ENCODE results near the gene SYK. TPM values are rescaled to one million over a fixed set of nuclear protein-coding genes. Genes with fewer than 3 reads are reported as not detected.
A peak's percentile ranks its signal among the peaks of the same experiment; 100 is the strongest.

SYK gene
- total and polyA plus RNA-seq, 2 donors (not counting 1 experiment from before 2014, with no cell fraction given) = 60.3 to 242 TPM

- peaks cover 5 to 13% of the 10 kb centered on the region in 2 experiments for H3K36me3 ChIP-seq (replicated peaks in 1 of 2; ENCODE audit: control extremely low read depth in 1 of 2, control insufficient read depth in 1 of 2, extremely low read depth in 1 of 2, insufficient read depth in 2 of 2, low read length in 1 of 2)
- 71% methylated on average over 5 of the region's 11 CpGs for WGBS (ENCODE audit: insufficient coverage)
- Mint-ChIP-seq H3K27me3 (no peaks in the 10 kb centered on the region), H3K27ac (no peak overlapping the region), H3K4me3 (no peak overlapping the region), H3K4me1 (peaks cover 22% of the 10 kb centered on the region), H3K9me3 (ENCODE audit: insufficient read depth) (no peaks in the 10 kb centered on the region)
- H3K4me2 ChIP-seq (replicated peaks; ENCODE audit: low read depth, low read length, poor library complexity, severe bottlenecking) = no peak overlapping the region
- ATAC-seq (ENCODE audit: low read depth) (no peak), DNase-seq (no peak)
- H3K79me2 ChIP-seq (ENCODE audit: control insufficient read depth, insufficient read depth, low read length) = no peaks in the 10 kb centered on the region
- no peak overlapping the region for H2AFZ ChIP-seq (ENCODE audit: insufficient read depth, low read depth, low read length, poor library complexity, severe bottlenecking)
- intact Hi-C loops (cut with micrococcal nuclease) = no loop called here
- H3K27me3 ChIP-seq (replicated peaks in 1 of 4; ENCODE audit: control extremely low read depth in 1 of 4, control insufficient read depth in 3 of 4, insufficient read depth in 4 of 4, low read length in 3 of 4) = no peaks in the 10 kb centered on the region
- peaks cover 0 to 1% of the 10 kb centered on the region in 2 donors for H3K4me1 ChIP-seq (ENCODE audit: control insufficient read depth in 2 of 2, insufficient read depth in 2 of 2, low read length in 2 of 2)
- no peak for TF ChIP-seq CTCF (IDR thresholded peaks at IDR 0.05)
- TF ChIP-seq EZH2 (IDR thresholded peaks at IDR 0.05; ENCODE audit: borderline replicate concordance, insufficient read depth, low read depth, low read length, poor library complexity, severe bottlenecking) = no peak
- CTCF ChIA-PET = interaction anchor here (1.0 kb wide), 1 partner anchor 11 kb away, joined by 3 read pairs; no protein-coding TSS in a partner anchor
- POLR2A ChIA-PET = no interaction called here
- no peak overlapping the region for H3K4me3 ChIP-seq (ENCODE audit: control extremely low read depth in 1 of 5, extremely low read depth in 1 of 5, insufficient read depth in 1 of 5, low read depth in 2 of 5, low read length in 4 of 5)
- H3K27ac ChIP-seq (ENCODE audit: low read length in 2 of 2) = no peak overlapping the region
- H3K9me3 ChIP-seq (ENCODE audit: control extremely low read depth in 1 of 3, control insufficient read depth in 2 of 3, insufficient read depth in 1 of 3, low read length in 2 of 3) = peaks cover 0 to 4% (median 0%) of the 10 kb centered on the region in 3 donors
- H3K9ac ChIP-seq (ENCODE audit: low read length) = no peak overlapping the region
- no peaks in the 10 kb centered on the region for H4K20me1 ChIP-seq (ENCODE audit: control insufficient read depth, insufficient read depth, low read length, poor library complexity, severe bottlenecking)
Measured at GRCh38 chr9:90903766-90904424, 102.3 kb downstream of the SYK start.

GRCh38 chr9:90904706-90905478 lies 103.3 kb downstream of the SYK start:
- H3K4me1 Mint-ChIP-seq = peaks cover 30% of the 10 kb centered on the region
- H3K9me3 ChIP-seq (ENCODE audit: control extremely low read depth in 1 of 3, control insufficient read depth in 2 of 3, insufficient read depth in 1 of 3, low read length in 2 of 3) = peaks cover 0 to 3% (median 0%) of the 10 kb centered on the region in 3 donors
- intact Hi-C loops (cut with micrococcal nuclease) = no loop called here
- H3K27ac Mint-ChIP-seq = peak overlapping the region; percentile 16
- TF ChIP-seq EZH2 (IDR thresholded peaks at IDR 0.05; ENCODE audit: borderline replicate concordance, insufficient read depth, low read depth, low read length, poor library complexity, severe bottlenecking) (no peak), CTCF (IDR thresholded peaks at IDR 0.05) (no peak)
- H4K20me1 ChIP-seq (ENCODE audit: control insufficient read depth, insufficient read depth, low read length, poor library complexity, severe bottlenecking) = no peaks in the 10 kb centered on the region
- no peaks in the 10 kb centered on the region for H3K27me3 Mint-ChIP-seq
- H2AFZ ChIP-seq (ENCODE audit: insufficient read depth, low read depth, low read length, poor library complexity, severe bottlenecking) = no peak overlapping the region
- peaks cover 5 to 11% of the 10 kb centered on the region in 2 donors for H3K4me1 ChIP-seq (ENCODE audit: control insufficient read depth in 2 of 2, insufficient read depth in 2 of 2, low read length in 2 of 2)
- POLR2A ChIA-PET = no interaction called here
- peaks cover 0 to 6% of the 10 kb centered on the region in 2 experiments for H3K36me3 ChIP-seq (replicated peaks in 1 of 2; ENCODE audit: control extremely low read depth in 1 of 2, control insufficient read depth in 1 of 2, extremely low read depth in 1 of 2, insufficient read depth in 2 of 2, low read length in 1 of 2)
- H3K79me2 ChIP-seq (ENCODE audit: control insufficient read depth, insufficient read depth, low read length) = no peaks in the 10 kb centered on the region
- H3K9me3 Mint-ChIP-seq (ENCODE audit: insufficient read depth) = no peaks in the 10 kb centered on the region
- peak overlapping the region in 1 of 2 donors; percentile 19 for H3K27ac ChIP-seq (ENCODE audit: low read length in 2 of 2)
- CTCF ChIA-PET = interaction anchor here (1.0 kb wide), 2 partner anchors 10 kb away, joined by 3 to 4 read pairs; no protein-coding TSS in a partner anchor
- no peak for DNase-seq
- H3K9ac ChIP-seq (ENCODE audit: low read length) = no peak overlapping the region
- no peak overlapping the region for H3K4me3 ChIP-seq (ENCODE audit: control extremely low read depth in 1 of 5, extremely low read depth in 1 of 5, insufficient read depth in 1 of 5, low read depth in 2 of 5, low read length in 4 of 5)
- no peaks in the 10 kb centered on the region for H3K27me3 ChIP-seq (replicated peaks in 1 of 4; ENCODE audit: control extremely low read depth in 1 of 4, control insufficient read depth in 3 of 4, insufficient read depth in 4 of 4, low read length in 3 of 4)
- H3K4me2 ChIP-seq (replicated peaks; ENCODE audit: low read depth, low read length, poor library complexity, severe bottlenecking) = no peak overlapping the region
- no peak overlapping the region for H3K4me3 Mint-ChIP-seq
- no peak for ATAC-seq (ENCODE audit: low read depth)
- 66% methylated on average over 9 of the region's 12 CpGs for WGBS (ENCODE audit: insufficient coverage)

Data from B cell (primary cell).